Measurements from ENCODE around the gene FAM241A. TPM values are rescaled to one million over a fixed set of nuclear protein-coding genes. Genes with fewer than 3 reads are reported as not detected.

The FAM241A gene
- total RNA-seq, 1 donor from 2014 or later, result 1.5 TPM

DNA sequence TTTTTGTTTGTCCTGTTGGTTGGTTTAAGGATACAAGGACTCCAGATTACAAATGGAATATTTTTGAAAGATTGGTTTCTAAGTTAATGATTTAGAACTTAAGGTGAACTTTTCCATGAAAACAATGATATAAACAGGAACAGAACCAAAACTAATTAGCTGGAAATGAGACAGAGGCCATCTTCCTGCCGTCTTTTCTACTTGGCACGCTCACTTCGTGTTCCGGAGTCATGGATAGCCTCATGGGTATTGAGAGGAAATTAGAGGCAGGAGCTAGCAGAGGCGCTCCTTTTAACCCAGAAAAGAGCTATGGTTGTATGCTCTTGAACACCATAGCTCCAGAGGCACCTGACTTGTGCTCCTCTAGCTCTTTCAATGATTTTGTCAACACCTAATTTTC is 2.4 kb downstream of the FAM241A start:
- no peaks in the 10 kb centered on the region for H3K9me3 Mint-ChIP-seq
- H3K27ac Mint-ChIP-seq, result no peak overlapping the region
- ATAC-seq (ENCODE audit: low read depth) (no peak), DNase-seq (no peak)
- ChIA-PET POLR2A (no interaction called here), CTCF (interaction anchor here (0.6 to 1.6 kb wide), 2 partner anchors 78 to 87 kb away, joined by 3 read pairs; no protein-coding TSS in a partner anchor)
- peaks cover 3% of the 10 kb centered on the region for H3K36me3 Mint-ChIP-seq (ENCODE audit: low read depth)
- peaks cover 19% of the 10 kb centered on the region for H3K4me1 Mint-ChIP-seq
- TF ChIP-seq, protein P1, sequence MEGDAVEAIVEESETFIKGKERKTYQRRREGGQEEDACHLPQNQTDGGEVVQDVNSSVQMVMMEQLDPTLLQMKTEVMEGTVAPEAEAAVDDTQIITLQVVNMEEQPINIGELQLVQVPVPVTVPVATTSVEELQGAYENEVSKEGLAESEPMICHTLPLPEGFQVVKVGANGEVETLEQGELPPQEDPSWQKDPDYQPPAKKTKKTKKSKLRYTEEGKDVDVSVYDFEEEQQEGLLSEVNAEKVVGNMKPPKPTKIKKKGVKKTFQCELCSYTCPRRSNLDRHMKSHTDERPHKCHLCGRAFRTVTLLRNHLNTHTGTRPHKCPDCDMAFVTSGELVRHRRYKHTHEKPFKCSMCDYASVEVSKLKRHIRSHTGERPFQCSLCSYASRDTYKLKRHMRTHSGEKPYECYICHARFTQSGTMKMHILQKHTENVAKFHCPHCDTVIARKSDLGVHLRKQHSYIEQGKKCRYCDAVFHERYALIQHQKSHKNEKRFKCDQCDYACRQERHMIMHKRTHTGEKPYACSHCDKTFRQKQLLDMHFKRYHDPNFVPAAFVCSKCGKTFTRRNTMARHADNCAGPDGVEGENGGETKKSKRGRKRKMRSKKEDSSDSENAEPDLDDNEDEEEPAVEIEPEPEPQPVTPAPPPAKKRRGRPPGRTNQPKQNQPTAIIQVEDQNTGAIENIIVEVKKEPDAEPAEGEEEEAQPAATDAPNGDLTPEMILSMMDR (IDR thresholded peaks at IDR 0.05), result no peak
- no peak overlapping the region for H3K4me3 Mint-ChIP-seq
- H3K27me3 Mint-ChIP-seq, result peaks cover 5% of the 10 kb centered on the region
- intact Hi-C loops (cut with micrococcal nuclease), result loop anchor here (5.0 kb wide), 5 partner anchors 45 to 1950 kb away; partner anchors contain the start of gene ELOVL6

DNA sequence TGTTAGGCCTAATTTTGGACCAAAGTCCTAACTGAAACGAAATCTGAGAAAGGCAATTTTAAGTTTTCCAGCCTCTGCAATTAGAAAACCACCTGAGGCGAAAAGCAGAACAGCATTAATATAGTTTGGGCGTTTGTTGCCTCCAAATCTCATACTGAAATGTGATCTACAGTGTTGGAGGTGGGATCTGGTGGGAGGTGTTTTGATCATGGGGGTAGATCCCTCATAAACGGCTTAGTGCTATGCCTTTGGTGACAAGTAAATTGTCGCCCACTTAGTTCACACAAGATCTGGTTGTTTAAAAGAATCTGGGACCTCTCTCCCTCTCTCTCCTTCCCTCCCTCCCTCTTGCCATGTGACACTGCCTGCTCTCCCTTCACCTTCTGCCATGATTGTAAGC is 5.7 kb downstream of the FAM241A start:
- CTCF ChIA-PET, result no interaction called here
- H3K36me3 Mint-ChIP-seq (ENCODE audit: low read depth), result peaks cover 2% of the 10 kb centered on the region
- DNase-seq (no peak), ATAC-seq (ENCODE audit: low read depth) (no peak)
- H3K27ac Mint-ChIP-seq, result no peak overlapping the region
- peaks cover 23% of the 10 kb centered on the region for H3K4me1 Mint-ChIP-seq
- H3K4me3 Mint-ChIP-seq, result no peak overlapping the region
- intact Hi-C loops (cut with micrococcal nuclease), result no loop called here
- no peaks in the 10 kb centered on the region for H3K9me3 Mint-ChIP-seq
- TF ChIP-seq, protein P1 (IDR thresholded peaks at IDR 0.05), result no peak
- POLR2A ChIA-PET, result no interaction called here
- peaks cover 5% of the 10 kb centered on the region for H3K27me3 Mint-ChIP-seq

DNA sequence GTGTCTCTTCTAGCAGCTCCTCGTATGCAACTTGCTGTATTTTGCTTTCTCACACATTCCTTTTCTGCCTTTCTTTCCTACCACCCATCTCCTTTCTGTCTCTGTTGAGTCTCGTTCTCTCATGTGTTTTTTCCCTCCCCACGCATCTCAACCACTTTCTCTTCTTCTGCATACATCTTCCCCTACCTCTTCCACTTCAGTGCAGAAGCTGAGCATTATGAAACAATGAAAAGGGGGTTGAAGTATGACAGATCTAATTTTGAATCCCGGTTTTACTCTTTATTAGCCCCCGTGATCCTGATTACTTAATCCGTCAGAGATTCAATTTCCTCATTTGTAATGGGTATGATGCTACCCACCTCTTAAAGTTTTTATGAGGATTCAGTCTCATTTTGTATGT is 7.3 kb downstream of the FAM241A start:
- CTCF ChIA-PET, result no interaction called here
- H3K27ac Mint-ChIP-seq, result no peak overlapping the region

DNA sequence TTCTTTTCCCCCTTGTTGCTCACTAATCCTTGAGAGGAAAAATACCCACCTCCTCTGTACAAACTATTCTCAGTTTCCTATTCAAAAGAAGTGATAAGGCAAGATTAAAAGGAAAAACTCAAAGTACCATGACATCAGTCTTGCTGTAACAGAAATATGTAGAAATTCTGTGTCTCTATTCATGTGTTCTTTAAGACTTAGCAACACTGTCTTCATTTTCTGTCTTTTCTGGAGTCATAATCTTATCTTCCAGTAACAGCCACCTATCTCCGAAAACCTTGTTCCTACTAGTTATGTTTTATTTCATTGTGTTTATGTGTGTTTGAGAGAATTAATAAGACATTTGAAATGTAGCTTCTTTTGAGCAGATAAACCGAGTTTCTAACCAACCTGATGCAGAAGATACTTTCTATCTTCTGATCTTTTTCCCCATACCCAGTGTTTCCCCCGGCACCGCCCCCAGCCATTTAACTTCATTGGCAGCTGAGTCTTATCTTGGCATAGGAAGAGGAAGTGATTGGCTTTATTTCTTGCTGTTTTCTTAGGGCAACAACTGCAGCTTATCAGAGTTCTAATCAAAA is 8.0 kb downstream of the FAM241A start:
- intact Hi-C loops (cut with micrococcal nuclease), result loop anchor here (2.0 kb wide), 1 partner anchor 14 kb away; no protein-coding TSS in a partner anchor
- H3K9me3 Mint-ChIP-seq, result no peaks in the 10 kb centered on the region
- DNase-seq, result no peak
- TF ChIP-seq, protein P1 (IDR thresholded peaks at IDR 0.05), result no peak
- peaks cover 6% of the 10 kb centered on the region for H3K4me1 Mint-ChIP-seq
- H3K4me3 Mint-ChIP-seq, result no peak overlapping the region
- CTCF ChIA-PET, result no interaction called here
- POLR2A ChIA-PET, result no interaction called here
- ATAC-seq (ENCODE audit: low read depth), result no peak
- H3K27me3 Mint-ChIP-seq, result no peaks in the 10 kb centered on the region
- no peaks in the 10 kb centered on the region for H3K36me3 Mint-ChIP-seq (ENCODE audit: low read depth)
- no peak overlapping the region for H3K27ac Mint-ChIP-seq

More for the DNA sequence above, 7.3 kb downstream of the FAM241A start:
- Mint-ChIP-seq H3K27me3 (peaks cover 5% of the 10 kb centered on the region), H3K9me3 (no peaks in the 10 kb centered on the region), H3K4me3 (no peak overlapping the region), H3K36me3 (ENCODE audit: low read depth) (no peaks in the 10 kb centered on the region), H3K4me1 (peaks cover 10% of the 10 kb centered on the region)
- TF ChIP-seq, protein P1 (IDR thresholded peaks at IDR 0.05), result no peak
- no peak for DNase-seq
- intact Hi-C loops (cut with micrococcal nuclease), result loop anchor here (2.0 kb wide), 1 partner anchor 14 kb away; no protein-coding TSS in a partner anchor
- no peak for ATAC-seq (ENCODE audit: low read depth)
- POLR2A ChIA-PET, result no interaction called here

DNA sequence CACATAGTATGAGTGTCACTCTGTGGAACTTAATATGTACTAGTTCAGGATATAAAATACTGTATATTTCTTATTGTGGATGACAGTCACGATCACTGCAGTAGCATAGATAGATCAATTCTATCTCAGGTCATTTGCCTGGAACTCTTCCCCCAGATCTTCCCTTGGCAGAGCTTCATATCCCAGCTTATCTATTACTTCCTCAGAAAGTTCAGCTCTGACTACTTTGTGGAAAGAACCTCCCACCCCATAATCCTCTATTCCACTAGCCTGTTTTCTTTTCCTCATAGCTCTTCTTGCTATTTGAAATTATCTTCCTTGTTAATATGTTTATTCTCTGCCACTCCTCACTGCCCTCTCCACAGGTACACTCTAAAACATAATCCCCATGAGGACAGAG is 10.9 kb downstream of the FAM241A start:
- Mint-ChIP-seq H3K27ac (no peak overlapping the region), H3K36me3 (ENCODE audit: low read depth) (no peaks in the 10 kb centered on the region), H3K4me3 (no peak overlapping the region), H3K27me3 (no peaks in the 10 kb centered on the region), H3K4me1 (peaks cover 6% of the 10 kb centered on the region), H3K9me3 (peaks cover 8% of the 10 kb centered on the region)
- ATAC-seq (ENCODE audit: low read depth) (no peak), DNase-seq (no peak)
- intact Hi-C loops (cut with micrococcal nuclease), result loop anchor here (1.0 kb wide), 1 partner anchor 10 kb away; no protein-coding TSS in a partner anchor
- POLR2A ChIA-PET, result no interaction called here
- CTCF ChIA-PET, result no interaction called here
- TF ChIP-seq, protein P1 (IDR thresholded peaks at IDR 0.05), result no peak
